Panc1 (cell line): Measurements from ENCODE around the gene KIF25.

Experiments
- CTCF ChIP-seq: fragments of 450-650 bp; IDR thresholded peaks from 2 replicates; pipeline ENCODE4 v1.5.1; 2017; ENCODE audit warnings: mild to moderate bottlenecking
- POLR2AphosphoS5 ChIP-seq: IDR thresholded peaks from 2 replicates; pipeline ENCODE4 v1.6.1; 2012; ENCODE audit warnings: mild to moderate bottlenecking, low read depth, low read length, moderate library complexity
- REST ChIP-seq, 2 experiments: IDR thresholded peaks; 2 replicates each; pipeline ENCODE4 v1.6.1; 2011 to 2012; ENCODE audit warnings: low read depth in 2 of 2, control low read depth in 1 of 2, low read length in 1 of 2, mild to moderate bottlenecking in 1 of 2, moderate library complexity in 1 of 2; ENCODE audit not compliant: insufficient read depth in 1 of 2
- SIN3A ChIP-seq: IDR thresholded peaks from 2 replicates; pipeline ENCODE4 v1.6.1; 2012; ENCODE audit warnings: low read depth, mild to moderate bottlenecking, low read length, moderate library complexity, borderline replicate concordance; ENCODE audit not compliant: insufficient read depth
- TCF7L2 ChIP-seq: IDR thresholded peaks from 2 replicates; pipeline ENCODE4 v1.6.1; 2011; ENCODE audit warnings: mild to moderate bottlenecking, low read depth, low read length, inconsistent platforms

- TF ChIP-seq CTCF, result no peak
- TF ChIP-seq POLR2AphosphoS5, result no peak
- no peak for TF ChIP-seq REST (IDR thresholded peaks at IDR 0.05; ENCODE audit: insufficient read depth in 1 of 2, low read depth in 2 of 2, low read length in 1 of 2)
- TF ChIP-seq SIN3A, result no peak
- TF ChIP-seq TCF7L2, result no peak
Observed at GRCh38 chr6:168012431-168013249, 15.2 kb downstream of the KIF25 start.
